ENCODE measurements around the gene USP24.

USP24 gene

GRCh38 chr1:55089683-55090082 is 125.5 kb downstream of the USP24 start:
- TF ChIP-seq CTCF (IDR thresholded peaks at IDR 0.05; ENCODE audit: low read depth, low read length, missing control alignments): no peak
- DNase-seq (ENCODE audit: low read depth): no peak
- no peak overlapping the region for H3K4me3 ChIP-seq (ENCODE audit: low read depth, low read length)

GRCh38 chr1:55088413-55088812 is 126.8 kb downstream of the USP24 start:
- no peak for DNase-seq (ENCODE audit: low read depth)
- H3K4me3 ChIP-seq (ENCODE audit: low read depth, low read length): no peak overlapping the region
- no peak for TF ChIP-seq CTCF (IDR thresholded peaks at IDR 0.05; ENCODE audit: low read depth, low read length, missing control alignments)

GRCh38 chr1:55087439-55087838 is 127.7 kb downstream of the USP24 start:
- no peak for TF ChIP-seq CTCF (IDR thresholded peaks at IDR 0.05; ENCODE audit: low read depth, low read length, missing control alignments)
- DNase-seq (ENCODE audit: low read depth): no peak
- H3K4me3 ChIP-seq (ENCODE audit: low read depth, low read length): no peak overlapping the region

- H3K4me3 ChIP-seq (ENCODE audit: low read depth, low read length): no peak overlapping the region
- TF ChIP-seq CTCF (IDR thresholded peaks at IDR 0.05; ENCODE audit: low read depth, low read length, missing control alignments): no peak
- no peak for DNase-seq (ENCODE audit: low read depth)
Measured at GRCh38 chr1:55084257-55084656, 130.9 kb downstream of the USP24 start.

GRCh38 chr1:55081905-55082296 is 133.3 kb downstream of the USP24 start:
- no peak overlapping the region for H3K4me3 ChIP-seq (ENCODE audit: low read depth, low read length)
- no peak for TF ChIP-seq CTCF (IDR thresholded peaks at IDR 0.05; ENCODE audit: low read depth, low read length, missing control alignments)
- DNase-seq (ENCODE audit: low read depth): no peak

- DNase-seq (ENCODE audit: low read depth): no peak
- no peak for TF ChIP-seq CTCF (IDR thresholded peaks at IDR 0.05; ENCODE audit: low read depth, low read length, missing control alignments)
- H3K4me3 ChIP-seq (ENCODE audit: low read depth, low read length): no peak overlapping the region
Measured at GRCh38 chr1:55081188-55081904, 133.8 kb downstream of the USP24 start.

GRCh38 chr1:55079651-55080050 is 135.5 kb downstream of the USP24 start:
- DNase-seq (ENCODE audit: low read depth): peak; percentile 19
- no peak for TF ChIP-seq CTCF (IDR thresholded peaks at IDR 0.05; ENCODE audit: low read depth, low read length, missing control alignments)
- no peak overlapping the region for H3K4me3 ChIP-seq (ENCODE audit: low read depth, low read length)

All from GM12864 (cell line).